Renal pelvis (tissue), 4 donors: ENCODE data around the gene NSD1. TPM values are rescaled to one million over a fixed set of nuclear protein-coding genes. Genes with fewer than 3 reads are reported as not detected.
"Not testable (repeated sequence)": the region's sequence is repeated elsewhere in the genome, so short reads cannot be mapped to it uniquely, and the experiment has no call there.

ENCODE experiments used
- DNase-seq: peaks from one replicate; pipeline ENCODE4 v3.0.0-alpha.2; 2013
- polyA plus RNA-seq, 3 donors: library from polyadenylated mRNA; unstranded; fragments of 120-200 nt; gene quantifications; one replicate each; pipeline ENCODE4 v1.2.1, GENCODE V29; 2013; ENCODE audit not compliant: insufficient read length in 3 of 3

Gene NSD1
- polyA plus RNA-seq, 3 donors: 62.9 to 70.0 (median 68.5) TPM

GRCh38 chr5:177220576-177220975 is 87.0 kb downstream of the NSD1 start:
- no peak for DNase-seq

- no peak for DNase-seq
Observed at GRCh38 chr5:177222269-177222668, 88.7 kb downstream of the NSD1 start.

GRCh38 chr5:177225798-177226197 is 92.2 kb downstream of the NSD1 start:
- DNase-seq: no peak

GRCh38 chr5:177226860-177227259 is 93.3 kb downstream of the NSD1 start:
- no peak for DNase-seq

GRCh38 chr5:177228751-177229150 is 95.2 kb downstream of the NSD1 start:
- DNase-seq: no peak

- no peak for DNase-seq
Observed at GRCh38 chr5:177230660-177231059, 97.1 kb downstream of the NSD1 start.

- no peak for DNase-seq
Observed at GRCh38 chr5:177231479-177232250, 98.1 kb downstream of the NSD1 start.

GRCh38 chr5:177232358-177232757 is 98.8 kb downstream of the NSD1 start:
- no peak for DNase-seq

GRCh38 chr5:177232761-177233160 is 99.2 kb downstream of the NSD1 start:
- no peak for DNase-seq

- no peak for DNase-seq
Observed at GRCh38 chr5:177233206-177233605, 99.6 kb downstream of the NSD1 start.

GRCh38 chr5:177233802-177234201 is 100.2 kb downstream of the NSD1 start:
- no peak for DNase-seq

- no peak for DNase-seq
Observed at GRCh38 chr5:177234841-177235240, 101.3 kb downstream of the NSD1 start.

GRCh38 chr5:177241768-177242167 is 108.2 kb downstream of the NSD1 start:
- no peak for DNase-seq

- DNase-seq: no peak
Observed at GRCh38 chr5:177242304-177242703, 108.7 kb downstream of the NSD1 start.

GRCh38 chr5:177249761-177250537 is 116.4 kb downstream of the NSD1 start:
- DNase-seq: no peak

GRCh38 chr5:177253252-177253651 is 119.7 kb downstream of the NSD1 start:
- no peak for DNase-seq

- no peak for DNase-seq
Observed at GRCh38 chr5:177256296-177256695, 122.7 kb downstream of the NSD1 start.

GRCh38 chr5:177258711-177259110 is 125.1 kb downstream of the NSD1 start:
- not testable (repeated sequence) for DNase-seq

GRCh38 chr5:177260961-177261360 is 127.4 kb downstream of the NSD1 start:
- DNase-seq: no peak

- DNase-seq: no peak
Observed at GRCh38 chr5:177261510-177261909, 127.9 kb downstream of the NSD1 start.

- DNase-seq: no peak
Observed at GRCh38 chr5:177264178-177264577, 130.6 kb downstream of the NSD1 start.

- no peak for DNase-seq
Observed at GRCh38 chr5:177265395-177265794, 131.8 kb downstream of the NSD1 start.

- no peak for DNase-seq
Observed at GRCh38 chr5:177269232-177269895, 135.8 kb downstream of the NSD1 start.
